SK-N-SH treated with all-trans-retinoic acid at 6 μM for 48 hours (cell line): ENCODE results near the gene PCSK5.

ENCODE experiments used
- ATAC-seq: fragments of 200-7000 bp; cut with Tn5 transposase; 3 replicates; pipeline ENCODE4 v1.9.1; 2020; ENCODE audit warnings: mild to moderate bottlenecking, moderate library complexity
- ARNTL ChIP-seq: fragments of 450-650 bp; formaldehyde crosslinking; IDR thresholded peaks from 2 replicates; pipeline ENCODE4 v1.5.0; 2020; ENCODE audit warnings: low read depth, mild to moderate bottlenecking, moderate library complexity, borderline replicate concordance
- BACH2 ChIP-seq: fragments of 250-450 bp; sonication (Bioruptor Pico); IDR thresholded peaks from 2 replicates; pipeline ENCODE4 v1.9.0; 2021; ENCODE audit warnings: mild to moderate bottlenecking, borderline replicate concordance
- CSDC2 ChIP-seq: fragments of 250-450 bp; sonication (Bioruptor Pico); IDR thresholded peaks from 2 replicates; pipeline ENCODE4 v1.5.0; 2020; ENCODE audit warnings: mild to moderate bottlenecking, moderate library complexity
- GLIS3 ChIP-seq: fragments of 250-450 bp; sonication (Bioruptor Pico); IDR thresholded peaks from 2 replicates; pipeline ENCODE4 v1.5.0; 2020; ENCODE audit warnings: mild to moderate bottlenecking, moderate library complexity
- ISL1 ChIP-seq: fragments of 250-450 bp; sonication (Bioruptor Pico); IDR thresholded peaks from 2 replicates; pipeline ENCODE4 v2.1.2; 2022; ENCODE audit warnings: mild to moderate bottlenecking, moderate library complexity
- OSR1 ChIP-seq: fragments of 250-450 bp; sonication (Bioruptor Pico); IDR thresholded peaks from 2 replicates; pipeline ENCODE4 v1.8.0; 2022; ENCODE audit warnings: moderate library complexity, mild to moderate bottlenecking, inconsistent platforms
- PPARA ChIP-seq: fragments of 250-450 bp; sonication (Bioruptor Pico); IDR thresholded peaks from 2 replicates; pipeline ENCODE4 v1.5.0; 2020; ENCODE audit warnings: mild to moderate bottlenecking, borderline replicate concordance
- RARB ChIP-seq: fragments of 250-450 bp; sonication (Bioruptor Pico); IDR thresholded peaks from 2 replicates; pipeline ENCODE4 v1.8.0; 2021; ENCODE audit warnings: mild to moderate bottlenecking, moderate library complexity
- SNAI2 ChIP-seq: fragments of 250-450 bp; sonication (Bioruptor Pico); IDR thresholded peaks from 2 replicates; pipeline ENCODE4 v1.5.0; 2020; ENCODE audit warnings: mild to moderate bottlenecking, moderate library complexity
- TCF4 ChIP-seq: fragments of 250-450 bp; sonication (Bioruptor Pico); IDR thresholded peaks from 2 replicates; pipeline ENCODE4 v1.8.0; 2021; ENCODE audit warnings: mild to moderate bottlenecking, moderate library complexity, borderline replicate concordance
- TOX ChIP-seq: fragments of 250-450 bp; sonication (Bioruptor Pico); IDR thresholded peaks from 2 replicates; pipeline ENCODE4 v1.8.0; 2021; ENCODE audit warnings: mild to moderate bottlenecking, moderate library complexity, borderline replicate concordance
- ZC3H10 ChIP-seq: fragments of 250-450 bp; sonication (Bioruptor Pico); IDR thresholded peaks from 2 replicates; pipeline ENCODE4 v1.5.1; 2021; ENCODE audit warnings: mild to moderate bottlenecking, moderate library complexity
- ZFP3 ChIP-seq: fragments of 250-450 bp; sonication (Bioruptor Pico); IDR thresholded peaks from 2 replicates; pipeline ENCODE4 v1.5.0; 2020; ENCODE audit warnings: mild to moderate bottlenecking, moderate library complexity
- ZFP30 ChIP-seq: fragments of 450-650 bp; formaldehyde crosslinking; IDR thresholded peaks from 2 replicates; pipeline ENCODE4 v1.5.0; 2022; ENCODE audit warnings: mild to moderate bottlenecking, moderate library complexity
- ZNF565 ChIP-seq: fragments of 450-650 bp; formaldehyde crosslinking; conservative IDR thresholded peaks from 2 replicates; pipeline ENCODE4 v1.5.0; 2020; ENCODE audit warnings: low read depth, mild to moderate bottlenecking, moderate library complexity
- ZNF70 ChIP-seq: fragments of 450-650 bp; formaldehyde crosslinking; IDR thresholded peaks from 2 replicates; pipeline ENCODE4 v1.5.0; 2020; ENCODE audit warnings: mild to moderate bottlenecking, moderate library complexity
- TF ChIP-seq, protein P1 (sequence below): fragments of 250-450 bp; sonication (Bioruptor Pico); IDR thresholded peaks from 2 replicates; pipeline ENCODE4 v1.8.0; 2020; ENCODE audit warnings: mild to moderate bottlenecking, moderate library complexity, borderline replicate concordance
- TF ChIP-seq, protein P2 (sequence below): fragments of 250-450 bp; sonication (Bioruptor Pico); IDR thresholded peaks from 2 replicates; pipeline ENCODE4 v1.5.1; 2020; ENCODE audit warnings: low read depth, mild to moderate bottlenecking, moderate library complexity
- TF ChIP-seq, protein P3 (sequence below): fragments of 250-450 bp; sonication (Bioruptor Pico); IDR thresholded peaks from 2 replicates; pipeline ENCODE4 v1.5.0; 2020; ENCODE audit warnings: mild to moderate bottlenecking, moderate library complexity
- TF ChIP-seq, protein P4 (sequence below): fragments of 250-450 bp; sonication (Bioruptor Pico); IDR thresholded peaks from 2 replicates; pipeline ENCODE4 v1.5.1; 2021; ENCODE audit warnings: mild to moderate bottlenecking, moderate library complexity

PCSK5 gene

DNA sequence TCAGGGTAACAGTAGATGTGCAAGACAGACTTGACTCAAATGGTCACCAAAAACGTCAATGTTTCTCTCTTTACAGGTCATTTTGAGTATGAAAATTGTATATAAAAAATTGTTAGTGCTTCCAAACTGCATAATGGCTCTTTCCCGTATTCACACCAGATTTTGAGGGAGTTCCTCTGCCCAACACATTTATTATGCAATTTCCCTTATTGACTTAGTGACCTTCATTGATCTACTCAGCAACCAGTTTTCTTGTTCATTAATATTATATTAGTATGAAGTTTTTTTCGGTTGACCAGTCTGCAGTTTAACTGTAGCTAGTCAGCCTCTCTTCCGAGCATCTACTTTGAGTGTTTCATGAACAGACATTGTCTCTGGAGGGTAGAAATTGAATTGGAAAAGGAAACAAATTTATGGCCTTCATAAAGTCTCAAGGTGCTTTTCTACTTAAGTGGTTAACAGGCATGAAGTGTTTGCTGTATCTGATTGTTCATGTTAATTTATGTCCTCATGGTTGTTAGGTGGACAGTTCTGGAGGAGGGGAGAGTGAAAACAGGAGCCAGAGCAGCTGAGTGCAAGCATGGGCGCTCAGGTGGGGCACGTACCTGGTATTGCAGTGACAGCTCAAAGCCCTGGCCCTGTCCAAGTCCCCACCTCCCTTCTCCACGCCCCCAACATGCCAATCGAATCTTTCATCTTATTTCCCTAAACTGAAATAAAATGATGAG lies 263.6 kb downstream of the PCSK5 start:
- ATAC-seq, result no peak
- TF ChIP-seq GLIS3, result no peak
- TF ChIP-seq, protein P1, sequence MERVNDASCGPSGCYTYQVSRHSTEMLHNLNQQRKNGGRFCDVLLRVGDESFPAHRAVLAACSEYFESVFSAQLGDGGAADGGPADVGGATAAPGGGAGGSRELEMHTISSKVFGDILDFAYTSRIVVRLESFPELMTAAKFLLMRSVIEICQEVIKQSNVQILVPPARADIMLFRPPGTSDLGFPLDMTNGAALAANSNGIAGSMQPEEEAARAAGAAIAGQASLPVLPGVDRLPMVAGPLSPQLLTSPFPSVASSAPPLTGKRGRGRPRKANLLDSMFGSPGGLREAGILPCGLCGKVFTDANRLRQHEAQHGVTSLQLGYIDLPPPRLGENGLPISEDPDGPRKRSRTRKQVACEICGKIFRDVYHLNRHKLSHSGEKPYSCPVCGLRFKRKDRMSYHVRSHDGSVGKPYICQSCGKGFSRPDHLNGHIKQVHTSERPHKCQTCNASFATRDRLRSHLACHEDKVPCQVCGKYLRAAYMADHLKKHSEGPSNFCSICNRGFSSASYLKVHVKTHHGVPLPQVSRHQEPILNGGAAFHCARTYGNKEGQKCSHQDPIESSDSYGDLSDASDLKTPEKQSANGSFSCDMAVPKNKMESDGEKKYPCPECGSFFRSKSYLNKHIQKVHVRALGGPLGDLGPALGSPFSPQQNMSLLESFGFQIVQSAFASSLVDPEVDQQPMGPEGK (CRISPR knock-in tag), result no peak

DNA sequence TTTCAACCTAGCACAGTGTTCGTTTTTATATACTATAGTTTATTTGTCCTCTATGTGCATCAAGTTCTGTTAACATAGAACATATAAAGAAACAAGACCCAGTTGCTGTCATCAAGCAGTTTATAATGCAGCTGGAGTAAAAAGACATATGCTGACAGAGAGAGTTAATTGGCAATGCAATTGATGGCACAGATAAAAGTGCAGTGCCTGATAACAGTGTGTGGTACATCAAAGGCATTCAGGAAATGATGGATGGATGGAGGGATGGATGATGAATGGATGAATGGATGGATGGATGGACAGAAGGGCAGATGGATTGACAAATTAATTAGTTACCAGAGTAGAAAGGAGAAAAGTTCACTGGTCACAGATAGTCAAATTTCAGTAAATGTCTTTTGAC lies 264.9 kb downstream of the PCSK5 start:
- TF ChIP-seq, protein P2, sequence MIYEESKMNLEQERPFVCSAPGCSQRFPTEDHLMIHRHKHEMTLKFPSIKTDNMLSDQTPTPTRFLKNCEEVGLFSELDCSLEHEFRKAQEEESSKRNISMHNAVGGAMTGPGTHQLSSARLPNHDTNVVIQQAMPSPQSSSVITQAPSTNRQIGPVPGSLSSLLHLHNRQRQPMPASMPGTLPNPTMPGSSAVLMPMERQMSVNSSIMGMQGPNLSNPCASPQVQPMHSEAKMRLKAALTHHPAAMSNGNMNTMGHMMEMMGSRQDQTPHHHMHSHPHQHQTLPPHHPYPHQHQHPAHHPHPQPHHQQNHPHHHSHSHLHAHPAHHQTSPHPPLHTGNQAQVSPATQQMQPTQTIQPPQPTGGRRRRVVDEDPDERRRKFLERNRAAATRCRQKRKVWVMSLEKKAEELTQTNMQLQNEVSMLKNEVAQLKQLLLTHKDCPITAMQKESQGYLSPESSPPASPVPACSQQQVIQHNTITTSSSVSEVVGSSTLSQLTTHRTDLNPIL (CRISPR knock-in tag), result no peak
- no peak for TF ChIP-seq BACH2 (CRISPR knock-in tag)
- TF ChIP-seq ISL1 (CRISPR knock-in tag), result no peak
- TF ChIP-seq, protein P3, sequence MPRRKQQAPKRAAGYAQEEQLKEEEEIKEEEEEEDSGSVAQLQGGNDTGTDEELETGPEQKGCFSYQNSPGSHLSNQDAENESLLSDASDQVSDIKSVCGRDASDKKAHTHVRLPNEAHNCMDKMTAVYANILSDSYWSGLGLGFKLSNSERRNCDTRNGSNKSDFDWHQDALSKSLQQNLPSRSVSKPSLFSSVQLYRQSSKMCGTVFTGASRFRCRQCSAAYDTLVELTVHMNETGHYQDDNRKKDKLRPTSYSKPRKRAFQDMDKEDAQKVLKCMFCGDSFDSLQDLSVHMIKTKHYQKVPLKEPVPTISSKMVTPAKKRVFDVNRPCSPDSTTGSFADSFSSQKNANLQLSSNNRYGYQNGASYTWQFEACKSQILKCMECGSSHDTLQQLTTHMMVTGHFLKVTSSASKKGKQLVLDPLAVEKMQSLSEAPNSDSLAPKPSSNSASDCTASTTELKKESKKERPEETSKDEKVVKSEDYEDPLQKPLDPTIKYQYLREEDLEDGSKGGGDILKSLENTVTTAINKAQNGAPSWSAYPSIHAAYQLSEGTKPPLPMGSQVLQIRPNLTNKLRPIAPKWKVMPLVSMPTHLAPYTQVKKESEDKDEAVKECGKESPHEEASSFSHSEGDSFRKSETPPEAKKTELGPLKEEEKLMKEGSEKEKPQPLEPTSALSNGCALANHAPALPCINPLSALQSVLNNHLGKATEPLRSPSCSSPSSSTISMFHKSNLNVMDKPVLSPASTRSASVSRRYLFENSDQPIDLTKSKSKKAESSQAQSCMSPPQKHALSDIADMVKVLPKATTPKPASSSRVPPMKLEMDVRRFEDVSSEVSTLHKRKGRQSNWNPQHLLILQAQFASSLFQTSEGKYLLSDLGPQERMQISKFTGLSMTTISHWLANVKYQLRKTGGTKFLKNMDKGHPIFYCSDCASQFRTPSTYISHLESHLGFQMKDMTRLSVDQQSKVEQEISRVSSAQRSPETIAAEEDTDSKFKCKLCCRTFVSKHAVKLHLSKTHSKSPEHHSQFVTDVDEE, result no peak
- TF ChIP-seq ZC3H10 (CRISPR knock-in tag), result no peak
- no peak for TF ChIP-seq PPARA
- no peak for TF ChIP-seq CSDC2 (CRISPR knock-in tag)
- no peak for TF ChIP-seq ARNTL
- TF ChIP-seq SNAI2 (CRISPR knock-in tag), result no peak
- TF ChIP-seq GLIS3, result no peak
- TF ChIP-seq ZFP30, result no peak
- TF ChIP-seq RARB (CRISPR knock-in tag), result no peak
- no peak for TF ChIP-seq TOX
- TF ChIP-seq, protein P4, sequence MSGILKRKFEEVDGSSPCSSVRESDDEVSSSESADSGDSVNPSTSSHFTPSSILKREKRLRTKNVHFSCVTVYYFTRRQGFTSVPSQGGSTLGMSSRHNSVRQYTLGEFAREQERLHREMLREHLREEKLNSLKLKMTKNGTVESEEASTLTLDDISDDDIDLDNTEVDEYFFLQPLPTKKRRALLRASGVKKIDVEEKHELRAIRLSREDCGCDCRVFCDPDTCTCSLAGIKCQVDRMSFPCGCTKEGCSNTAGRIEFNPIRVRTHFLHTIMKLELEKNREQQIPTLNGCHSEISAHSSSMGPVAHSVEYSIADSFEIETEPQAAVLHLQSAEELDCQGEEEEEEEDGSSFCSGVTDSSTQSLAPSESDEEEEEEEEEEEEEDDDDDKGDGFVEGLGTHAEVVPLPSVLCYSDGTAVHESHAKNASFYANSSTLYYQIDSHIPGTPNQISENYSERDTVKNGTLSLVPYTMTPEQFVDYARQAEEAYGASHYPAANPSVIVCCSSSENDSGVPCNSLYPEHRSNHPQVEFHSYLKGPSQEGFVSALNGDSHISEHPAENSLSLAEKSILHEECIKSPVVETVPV (CRISPR knock-in tag), result no peak
- ATAC-seq, result no peak

DNA sequence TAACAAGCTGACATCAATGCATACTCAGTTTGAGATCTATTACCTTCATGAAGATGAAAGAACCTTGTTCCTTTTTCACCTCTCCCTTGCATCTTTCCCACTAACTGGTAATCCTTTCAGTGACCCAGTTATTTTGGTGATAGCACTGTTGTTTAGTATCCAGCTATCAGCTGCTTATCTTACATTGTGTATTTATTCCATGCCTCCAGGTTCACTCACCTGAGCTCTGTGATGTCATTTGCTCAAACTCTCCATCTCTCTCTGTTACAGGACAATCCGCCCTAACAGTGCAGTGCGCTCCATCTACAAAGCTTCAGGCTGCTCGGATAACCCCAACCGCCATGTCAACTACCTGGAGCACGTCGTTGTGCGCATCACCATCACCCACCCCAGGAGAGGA lies 268.2 kb downstream of the PCSK5 start:
- TF ChIP-seq, protein P1 (CRISPR knock-in tag), result no peak
- TF ChIP-seq TOX (no peak), ZNF70 (CRISPR knock-in tag) (no peak), CSDC2 (CRISPR knock-in tag) (no peak), TCF4 (no peak), GLIS3 (no peak), PPARA (no peak), OSR1 (CRISPR knock-in tag) (no peak), ZNF565 (no peak), ZFP3 (CRISPR knock-in tag) (no peak)
- TF ChIP-seq, protein P4 (CRISPR knock-in tag), result no peak
- TF ChIP-seq, all 23 proteins: peak for 0
- no peak for ATAC-seq
